ENCODE results near the gene BLOC1S4. TPM values are rescaled to one million over a fixed set of nuclear protein-coding genes. Genes with fewer than 3 reads are reported as not detected.
A peak's percentile ranks its signal among the peaks of the same experiment; 100 is the strongest.

BLOC1S4 gene
- total RNA-seq, 4 donors from 2014 or later, result 20.0 to 20.6 (median 20.2) TPM

DNA sequence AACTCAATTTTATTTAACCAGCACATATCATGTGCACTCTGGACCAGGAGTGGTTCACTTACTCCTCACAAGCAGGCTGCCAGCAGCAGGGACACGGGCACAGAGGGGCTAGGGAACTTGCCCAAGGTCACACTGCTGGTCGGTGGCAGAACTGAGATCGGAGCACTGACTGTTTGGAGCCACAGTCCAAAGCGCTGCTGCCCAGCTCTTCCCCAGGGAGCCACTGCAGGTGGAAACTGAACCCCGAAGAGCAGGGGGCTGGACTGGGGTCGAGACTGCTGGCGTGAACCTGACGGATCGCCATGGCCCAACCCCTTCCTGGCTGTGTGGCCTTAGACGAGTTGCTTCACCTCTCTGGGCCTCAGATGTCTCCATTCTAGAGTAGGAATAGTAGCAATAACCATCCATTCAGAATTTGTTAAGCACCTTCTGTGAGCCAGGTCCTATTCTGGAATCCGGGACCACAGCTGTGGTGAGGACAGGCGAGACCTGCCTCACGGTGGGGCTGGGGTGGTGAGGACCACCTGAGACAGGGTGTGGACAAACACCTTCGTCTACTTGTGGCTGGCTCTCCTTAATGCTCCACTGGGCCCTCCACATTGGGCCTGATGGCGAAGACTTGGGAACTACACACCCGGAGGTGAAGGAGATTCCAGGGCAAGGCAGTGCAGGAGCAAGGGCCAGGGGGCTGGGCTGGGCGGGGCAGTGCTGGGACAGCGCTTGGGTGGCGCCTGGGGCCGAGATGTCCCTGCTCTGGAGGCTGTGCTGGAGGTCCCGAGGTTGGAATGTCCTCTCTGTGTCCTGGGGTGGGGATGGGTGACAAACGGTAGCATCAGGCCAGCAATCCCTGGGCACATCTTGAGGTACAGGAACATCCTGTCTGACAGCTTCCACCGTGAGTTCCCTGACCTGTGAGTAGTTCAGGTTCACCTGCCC is 34.6 kb downstream of the BLOC1S4 start:
- Histone ChIP-seq H3K4me1 (peaks cover 0 to 54% (median 15%) of the 10 kb centered on the region in 4 donors), H3K27me3 (no peaks in the 10 kb centered on the region), H3K36me3 (no peaks in the 10 kb centered on the region), H3K9me3 (no peaks in the 10 kb centered on the region), H3K4me3 (peak overlapping the region in 1 of 4 donors; percentile 28), H3K27ac (peak overlapping the region in 3 of 4 donors; percentile 74 to 96 (median 88))
- TF ChIP-seq, protein P1, sequence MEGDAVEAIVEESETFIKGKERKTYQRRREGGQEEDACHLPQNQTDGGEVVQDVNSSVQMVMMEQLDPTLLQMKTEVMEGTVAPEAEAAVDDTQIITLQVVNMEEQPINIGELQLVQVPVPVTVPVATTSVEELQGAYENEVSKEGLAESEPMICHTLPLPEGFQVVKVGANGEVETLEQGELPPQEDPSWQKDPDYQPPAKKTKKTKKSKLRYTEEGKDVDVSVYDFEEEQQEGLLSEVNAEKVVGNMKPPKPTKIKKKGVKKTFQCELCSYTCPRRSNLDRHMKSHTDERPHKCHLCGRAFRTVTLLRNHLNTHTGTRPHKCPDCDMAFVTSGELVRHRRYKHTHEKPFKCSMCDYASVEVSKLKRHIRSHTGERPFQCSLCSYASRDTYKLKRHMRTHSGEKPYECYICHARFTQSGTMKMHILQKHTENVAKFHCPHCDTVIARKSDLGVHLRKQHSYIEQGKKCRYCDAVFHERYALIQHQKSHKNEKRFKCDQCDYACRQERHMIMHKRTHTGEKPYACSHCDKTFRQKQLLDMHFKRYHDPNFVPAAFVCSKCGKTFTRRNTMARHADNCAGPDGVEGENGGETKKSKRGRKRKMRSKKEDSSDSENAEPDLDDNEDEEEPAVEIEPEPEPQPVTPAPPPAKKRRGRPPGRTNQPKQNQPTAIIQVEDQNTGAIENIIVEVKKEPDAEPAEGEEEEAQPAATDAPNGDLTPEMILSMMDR (IDR thresholded peaks at IDR 0.05), result peak in 2 of 6 experiments; percentile 5 to 27
- TF ChIP-seq POLR2A (IDR thresholded peaks at IDR 0.05), result peak in 1 of 2 donors; percentile 21
- peak in 2 of 3 donors; percentile 85 to 90 for DNase-seq

DNA sequence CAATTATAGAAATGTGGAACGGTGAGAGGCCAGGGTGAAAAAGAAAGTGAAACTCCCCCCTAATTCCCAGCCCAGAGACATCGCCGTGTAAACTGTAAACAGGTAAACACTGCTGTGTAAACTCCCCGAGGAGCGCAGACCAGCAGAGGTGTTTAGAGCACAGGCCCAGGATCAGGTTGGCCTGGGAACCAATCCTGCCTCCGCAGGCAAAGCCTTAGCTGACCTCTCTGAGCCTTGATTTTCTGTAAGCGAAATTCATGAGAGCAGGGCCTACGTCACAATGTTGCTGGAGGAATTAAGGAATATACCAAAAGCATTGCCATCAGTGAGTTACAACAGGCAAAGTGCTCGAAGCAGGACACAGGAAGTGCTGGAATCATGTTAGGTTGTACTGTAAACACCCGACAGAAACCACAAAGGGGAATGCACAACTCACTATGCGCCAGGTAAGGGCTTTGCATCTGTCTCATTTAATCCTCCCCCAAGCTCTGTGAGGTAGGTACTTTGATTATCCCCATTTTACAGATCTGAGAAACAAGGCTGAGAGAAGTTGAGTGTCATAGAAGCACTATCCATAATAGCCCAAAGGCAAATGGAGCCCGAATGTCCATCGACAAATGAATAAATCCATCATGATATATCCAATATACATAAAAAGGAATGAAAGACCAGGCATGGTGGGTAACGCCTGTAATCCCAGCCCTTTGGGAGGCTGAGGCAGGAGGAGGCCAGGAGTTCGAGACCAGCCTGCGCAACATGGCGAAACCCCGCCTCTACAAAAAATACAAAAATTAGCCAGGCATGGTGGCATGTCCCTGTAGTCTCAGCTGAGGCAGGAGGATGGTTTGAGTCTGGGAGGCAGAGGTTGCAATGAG is 35.9 kb downstream of the BLOC1S4 start:
- TF ChIP-seq, protein P1 (IDR thresholded peaks at IDR 0.05), result no peak
- TF ChIP-seq POLR2A (IDR thresholded peaks at IDR 0.05), result no peak
- Histone ChIP-seq H3K36me3 (no peaks in the 10 kb centered on the region), H3K4me3 (no peak overlapping the region), H3K27ac (peak overlapping the region in 3 of 4 donors; percentile 0 to 96 (median 88)), H3K9me3 (no peaks in the 10 kb centered on the region), H3K27me3 (no peaks in the 10 kb centered on the region), H3K4me1 (peaks cover 0 to 49% (median 15%) of the 10 kb centered on the region in 4 donors)
- DNase-seq, result no peak

DNA sequence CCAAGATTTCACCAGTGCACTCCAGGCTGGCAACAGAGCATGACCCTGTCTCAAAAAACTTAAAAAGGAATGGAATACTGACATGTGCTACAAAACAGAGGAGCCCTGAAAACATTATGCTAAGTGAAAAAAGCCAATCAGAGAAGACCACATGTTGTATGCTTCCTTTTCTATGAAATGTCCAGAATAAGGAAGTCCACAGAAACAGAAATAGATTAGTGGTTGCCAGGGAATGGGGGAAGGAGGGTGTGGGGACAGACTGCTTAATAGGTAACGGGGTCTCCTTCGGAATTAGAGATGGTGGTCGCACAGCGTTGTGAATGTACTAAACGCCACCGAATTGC is 36.5 kb downstream of the BLOC1S4 start:
- Histone ChIP-seq H3K4me3 (no peak overlapping the region), H3K9me3 (no peaks in the 10 kb centered on the region), H3K27me3 (no peaks in the 10 kb centered on the region), H3K4me1 (peaks cover 0 to 43% (median 15%) of the 10 kb centered on the region in 4 donors), H3K36me3 (no peaks in the 10 kb centered on the region), H3K27ac (peak overlapping the region in 3 of 4 donors; percentile 0 to 96 (median 88))
- DNase-seq, result no peak
- TF ChIP-seq POLR2A (IDR thresholded peaks at IDR 0.05), result no peak
- TF ChIP-seq, protein P1 (IDR thresholded peaks at IDR 0.05), result no peak

DNA sequence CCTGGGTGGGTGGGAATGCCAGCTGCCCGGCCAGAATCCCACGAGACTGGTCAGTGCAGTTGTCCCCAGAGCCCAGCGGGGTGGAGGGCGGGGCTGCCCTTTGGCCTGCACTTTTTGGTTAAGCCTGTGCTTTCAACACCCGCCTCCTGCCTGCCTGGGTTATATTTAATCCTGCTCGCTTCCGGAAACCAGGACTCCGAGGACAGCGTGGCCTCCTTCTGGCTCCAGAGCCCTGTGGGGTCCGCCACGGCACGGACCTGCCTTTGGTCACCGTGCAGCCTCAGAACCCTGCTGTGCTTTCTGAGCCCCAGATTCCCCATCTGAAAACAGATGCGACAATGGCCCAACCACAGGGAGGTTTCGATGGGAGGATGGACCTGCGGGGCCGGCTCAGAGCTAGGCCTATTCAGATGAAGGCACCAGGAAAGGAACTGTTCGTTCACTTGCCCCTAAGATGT is 37.2 kb downstream of the BLOC1S4 start:
- Histone ChIP-seq H3K4me3 (no peak overlapping the region), H3K9me3 (no peaks in the 10 kb centered on the region), H3K27ac (peak overlapping the region in 2 of 4 donors; percentile 47 to 88), H3K4me1 (peaks cover 0 to 36% (median 10%) of the 10 kb centered on the region in 4 donors), H3K36me3 (no peaks in the 10 kb centered on the region), H3K27me3 (no peaks in the 10 kb centered on the region)
- peak in 1 of 3 donors; percentile 65 for DNase-seq
- TF ChIP-seq POLR2A (IDR thresholded peaks at IDR 0.05), result no peak
- TF ChIP-seq, protein P1 (IDR thresholded peaks at IDR 0.05), result peak in 1 of 6 experiments; percentile 9

DNA sequence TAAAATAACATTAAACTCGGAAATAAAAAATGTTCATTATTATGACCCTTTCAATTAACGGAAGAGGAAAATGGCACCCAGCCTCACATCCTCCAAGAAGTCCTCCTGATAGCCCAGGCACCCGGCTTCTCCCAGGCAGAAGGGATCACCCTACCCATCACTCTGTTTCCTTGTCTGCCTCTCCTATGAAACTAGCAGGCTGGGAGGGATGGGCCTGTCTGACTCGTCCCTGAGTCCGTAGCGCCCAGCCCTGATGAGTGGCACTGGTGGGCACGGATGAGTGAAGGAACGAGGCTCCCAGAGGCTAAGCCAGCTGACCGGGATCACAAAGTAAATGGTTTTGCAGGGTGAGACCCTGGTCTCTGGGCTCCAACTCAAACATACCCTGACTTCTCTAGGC is 37.9 kb downstream of the BLOC1S4 start:
- no peak for DNase-seq
- TF ChIP-seq POLR2A (IDR thresholded peaks at IDR 0.05), result no peak
- TF ChIP-seq, protein P1 (IDR thresholded peaks at IDR 0.05), result no peak
- H3K4me3 ChIP-seq, result no peak overlapping the region
- H3K27me3 ChIP-seq, result no peaks in the 10 kb centered on the region
- no peak overlapping the region for H3K27ac ChIP-seq
- no peaks in the 10 kb centered on the region for H3K9me3 ChIP-seq
- H3K36me3 ChIP-seq, result no peaks in the 10 kb centered on the region
- H3K4me1 ChIP-seq, result peaks cover 0 to 28% (median 5%) of the 10 kb centered on the region in 4 donors
